ENCODE measurements around the gene FCN3. TPM values are rescaled to one million over a fixed set of nuclear protein-coding genes. Genes with fewer than 3 reads are reported as not detected.

The FCN3 gene
- total and polyA plus RNA-seq, 2 donors (not counting 1 experiment from before 2014, with no cell fraction given), result not detected

DNA sequence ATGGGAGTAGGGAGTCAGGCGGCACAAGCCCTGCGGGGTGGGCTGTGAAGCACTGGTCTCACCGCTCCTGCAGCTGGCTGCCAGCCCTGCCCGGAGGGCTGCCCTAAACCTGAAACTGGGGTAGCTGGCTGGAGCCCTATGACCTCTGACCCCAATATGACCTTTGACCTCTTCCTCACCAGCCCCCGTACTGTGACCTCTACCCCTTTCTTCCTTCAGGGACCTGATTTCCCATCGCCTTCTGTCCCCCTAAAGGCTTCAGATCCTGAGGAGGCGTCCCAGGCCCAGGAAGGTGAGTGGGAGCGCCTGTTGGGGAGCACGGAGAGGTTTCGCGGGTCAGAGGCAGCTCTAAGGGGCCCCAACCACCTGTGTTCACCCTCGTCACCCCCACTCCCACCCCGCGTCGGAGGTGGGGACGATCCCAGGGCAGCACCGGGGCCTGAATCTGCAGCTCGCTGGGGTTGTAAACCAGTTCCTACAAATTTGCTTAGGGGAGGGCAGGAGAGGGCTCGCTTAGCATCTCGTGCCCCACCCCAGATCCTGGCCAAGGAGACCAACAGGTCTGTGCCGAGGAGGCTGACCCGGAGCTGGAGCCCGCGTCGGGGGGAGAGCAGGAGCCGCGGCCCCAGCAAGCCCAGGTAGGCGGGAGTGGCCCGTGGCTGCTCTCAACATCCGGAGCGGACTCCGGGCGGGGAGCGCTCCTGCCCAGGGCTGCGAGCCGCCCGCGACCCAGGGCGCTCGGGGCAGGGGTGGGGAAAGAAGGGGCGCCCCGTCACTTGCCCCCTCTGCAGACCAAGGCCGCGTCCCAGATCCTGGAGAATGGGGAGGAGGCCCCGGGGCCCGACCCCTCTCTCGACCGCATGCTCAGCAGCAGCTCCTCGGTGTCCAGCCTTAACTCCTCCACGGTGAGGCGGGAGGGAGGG lies 25.5 kb downstream of the FCN3 start:
- Histone ChIP-seq H3K4me3 (ENCODE audit: control extremely low read depth in 1 of 5, extremely low read depth in 1 of 5, insufficient read depth in 1 of 5, low read depth in 2 of 5, low read length in 4 of 5) (peak overlapping the region in 3 of 5 experiments; percentile 27 to 41 (median 29)), H3K27ac (ENCODE audit: low read length in 2 of 2) (no peak overlapping the region), H3K36me3 (replicated peaks in 1 of 2; ENCODE audit: control extremely low read depth in 1 of 2, control insufficient read depth in 1 of 2, extremely low read depth in 1 of 2, insufficient read depth in 2 of 2, low read length in 1 of 2) (peaks cover 0 to 61% of the 10 kb centered on the region in 2 experiments), H4K20me1 (ENCODE audit: control insufficient read depth, insufficient read depth, low read length, poor library complexity, severe bottlenecking) (peaks cover 12% of the 10 kb centered on the region), H3K4me1 (ENCODE audit: control insufficient read depth in 2 of 2, insufficient read depth in 2 of 2, low read length in 2 of 2) (peaks cover 9 to 22% of the 10 kb centered on the region in 2 donors), H3K9ac (ENCODE audit: low read length) (peak overlapping the region; percentile 19), H3K9me3 (ENCODE audit: control extremely low read depth in 1 of 3, control insufficient read depth in 2 of 3, insufficient read depth in 1 of 3, low read length in 2 of 3) (no peaks in the 10 kb centered on the region), H2AFZ (ENCODE audit: insufficient read depth, low read depth, low read length, poor library complexity, severe bottlenecking) (peak overlapping the region; percentile 38), H3K79me2 (ENCODE audit: control insufficient read depth, insufficient read depth, low read length) (peaks cover 43% of the 10 kb centered on the region), H3K4me2 (replicated peaks; ENCODE audit: low read depth, low read length, poor library complexity, severe bottlenecking) (peak overlapping the region; percentile 71), H3K27me3 (replicated peaks in 1 of 4; ENCODE audit: control extremely low read depth in 1 of 4, control insufficient read depth in 3 of 4, insufficient read depth in 4 of 4, low read length in 3 of 4) (no peaks in the 10 kb centered on the region)
- no peaks in the 10 kb centered on the region for H3K27me3 Mint-ChIP-seq
- H3K4me1 Mint-ChIP-seq, result peaks cover 22% of the 10 kb centered on the region
- TF ChIP-seq EZH2 (IDR thresholded peaks at IDR 0.05; ENCODE audit: borderline replicate concordance, insufficient read depth, low read depth, low read length, poor library complexity, severe bottlenecking) (no peak), CTCF (IDR thresholded peaks at IDR 0.05) (no peak)
- ChIA-PET CTCF (interaction anchor here (0.6 to 2.6 kb wide), 11 partner anchors 8 to 269 kb away, joined by 3 to 14 read pairs (median 4); no protein-coding TSS in a partner anchor), POLR2A (interaction anchor here (1.1 to 1.9 kb wide), 3 partner anchors 8 to 11 kb away, joined by 3 to 11 read pairs (median 3); partner anchors contain the start of gene SYTL1)
- intact Hi-C loops (cut with micrococcal nuclease), result loop anchor here (1.0 kb wide), 1 partner anchor 8 kb away; no protein-coding TSS in a partner anchor
- 73% methylated on average over 34 of the region's 51 CpGs for WGBS (ENCODE audit: insufficient coverage)
- peak overlapping the region; percentile 46 for H3K27ac Mint-ChIP-seq
- peak overlapping the region; percentile 75 for H3K4me3 Mint-ChIP-seq
- DNase-seq (peak; percentile 50), ATAC-seq (ENCODE audit: low read depth) (peak; percentile 77)
- no peaks in the 10 kb centered on the region for H3K9me3 Mint-ChIP-seq (ENCODE audit: insufficient read depth)
